Tibial nerve (tissue), 4 donors: Measurements from ENCODE around the gene UCP2. TPM values are rescaled to one million over a fixed set of nuclear protein-coding genes. Genes with fewer than 3 reads are reported as not detected.
A peak's percentile ranks its signal among the peaks of the same experiment; 100 is the strongest.

Source experiments
- DNase-seq, 2 donors: peaks; one replicate each; pipeline ENCODE4 v3.0.0-alpha.2; 2019; ENCODE audit warnings: low spot score in 2 of 2
- H3K27ac ChIP-seq, 4 donors: fragments of 200-600 bp; sonication (generic) in 3 of 4; one replicate each; pipeline ENCODE4 v1.5.1; 2017 to 2019; ENCODE audit warnings: mild to moderate bottlenecking in 1 of 4
- H3K27me3 ChIP-seq, 2 donors: fragments of 200-600 bp; sonication (generic) in 1 of 2; one replicate each; pipeline versions ENCODE4 v1.5.1 to v1.6.0; 2017 to 2019
- H3K36me3 ChIP-seq, 3 donors: fragments of 200-600 bp; sonication (generic); one replicate each; pipeline ENCODE4 v1.5.1; 2018 to 2019
- H3K4me1 ChIP-seq, 4 donors: fragments of 200-600 bp; sonication (generic) in 3 of 4; one replicate each; pipeline ENCODE4 v1.5.1; 2017 to 2019
- H3K4me3 ChIP-seq, 4 donors: fragments of 200-600 bp; sonication (generic) in 3 of 4; one replicate each; pipeline ENCODE4 v1.5.1; 2017 to 2019; ENCODE audit warnings: mild to moderate bottlenecking in 1 of 4, moderate library complexity in 1 of 4
- H3K9me3 ChIP-seq, 4 donors: fragments of 200-600 bp; sonication (generic) in 3 of 4; one replicate each; pipeline ENCODE4 v1.5.1; 2017 to 2019
- CTCF ChIP-seq, 5 experiments: fragments of 200-600 bp in 3 of 5; fragments of 450-650 bp in 2 of 5; sonication (generic) in 3 of 5; IDR thresholded peaks; one replicate each; pipeline ENCODE4 v1.5.1; 2016 to 2019; ENCODE audit warnings: antibody characterized with exemption in 5 of 5, mild to moderate bottlenecking in 3 of 5, moderate library complexity in 2 of 5
- EP300 ChIP-seq, 2 donors: sonication (generic); formaldehyde crosslinking; IDR thresholded peaks; one replicate each; pipeline ENCODE4 v1.6.1; 2017; ENCODE audit warnings: antibody characterized with exemption in 2 of 2, mild to moderate bottlenecking in 1 of 2
- POLR2A ChIP-seq, 2 donors: fragments of 450-650 bp; IDR thresholded peaks; one replicate each; pipeline ENCODE4 v1.6.1; 2017; ENCODE audit warnings: antibody characterized with exemption in 2 of 2, mild to moderate bottlenecking in 2 of 2, moderate library complexity in 2 of 2
- WGBS, 2 donors: methylation state at CpG; one replicate each; pipeline ENCODE4 v1.1.5; 2018; 5-methylcytosine and 5-hydroxymethylcytosine counted together
- total RNA-seq, 4 donors: library from RNA; depleted of rRNA; stranded (reverse); fragments of >200 nt; gene quantifications; one replicate each; pipeline ENCODE4 v1.1.0, GENCODE V29; 2016

The UCP2 gene
- total RNA-seq, 4 donors from 2014 or later: 18.6 to 60.6 (median 53.0) TPM

GRCh38 chr11:73982990-73983740 lies 522 bp upstream of the UCP2 start:
- peak; percentile 72 to 77 for DNase-seq
- H3K27ac ChIP-seq: peak overlapping the region; percentile 55 to 90 (median 87)
- no peaks in the 10 kb centered on the region for H3K9me3 ChIP-seq
- H3K36me3 ChIP-seq: peaks cover 0 to 10% (median 2%) of the 10 kb centered on the region in 3 donors
- peaks cover 0 to 17% (median 9%) of the 10 kb centered on the region in 4 donors for H3K4me1 ChIP-seq
- H3K27me3 ChIP-seq: no peaks in the 10 kb centered on the region
- H3K4me3 ChIP-seq: peak overlapping the region; percentile 42 to 64 (median 56)
- 0 to 1% methylated on average over 51 to 56 of the region's 56 CpGs for WGBS, 2 donors
- TF ChIP-seq POLR2A (IDR thresholded peaks at IDR 0.05): peak; percentile 20 to 63
- peak; percentile 48 to 85 for TF ChIP-seq EP300 (IDR thresholded peaks at IDR 0.05)
- peak in 1 of 5 experiments; percentile 25 for TF ChIP-seq CTCF (IDR thresholded peaks at IDR 0.05)

- no peak for TF ChIP-seq CTCF (IDR thresholded peaks at IDR 0.05)
- no peak for TF ChIP-seq POLR2A (IDR thresholded peaks at IDR 0.05)
- no peak for TF ChIP-seq EP300 (IDR thresholded peaks at IDR 0.05)
- Histone ChIP-seq H3K27me3 (no peaks in the 10 kb centered on the region), H3K9me3 (no peaks in the 10 kb centered on the region), H3K27ac (peak overlapping the region in 3 of 4 donors; percentile 85 to 90 (median 89)), H3K4me3 (peak overlapping the region in 3 of 4 donors; percentile 2 to 64 (median 59)), H3K36me3 (peaks cover 0 to 29% (median 15%) of the 10 kb centered on the region in 3 donors), H3K4me1 (peaks cover 0 to 17% (median 9%) of the 10 kb centered on the region in 4 donors)
- 78 to 80% methylated on average over 13 of the region's 13 CpGs for WGBS, 2 donors
- no peak for DNase-seq
Measured at GRCh38 chr11:73981051-73981805, 1.4 kb downstream of the UCP2 start.

- Histone ChIP-seq H3K27ac (peak overlapping the region in 3 of 4 donors; percentile 57 to 90 (median 89)), H3K36me3 (peaks cover 0 to 38% (median 15%) of the 10 kb centered on the region in 3 donors), H3K4me1 (peaks cover 0 to 17% (median 9%) of the 10 kb centered on the region in 4 donors), H3K9me3 (no peaks in the 10 kb centered on the region), H3K4me3 (peak overlapping the region in 2 of 4 donors; percentile 59 to 64), H3K27me3 (no peaks in the 10 kb centered on the region)
- DNase-seq: no peak
- WGBS, 2 donors: 61 to 66% methylated on average over 6 of the region's 6 CpGs
- TF ChIP-seq POLR2A (IDR thresholded peaks at IDR 0.05): peak in 1 of 2 donors; percentile 16
- TF ChIP-seq CTCF (IDR thresholded peaks at IDR 0.05): no peak
- TF ChIP-seq EP300 (IDR thresholded peaks at IDR 0.05): no peak
Measured at GRCh38 chr11:73980001-73980961, 2.4 kb downstream of the UCP2 start.

- Histone ChIP-seq H3K9me3 (no peaks in the 10 kb centered on the region), H3K27me3 (no peaks in the 10 kb centered on the region), H3K4me1 (peaks cover 0 to 27% (median 14%) of the 10 kb centered on the region in 4 donors), H3K27ac (peak overlapping the region in 1 of 4 donors; percentile 90), H3K36me3 (peaks cover 0 to 48% (median 15%) of the 10 kb centered on the region in 3 donors), H3K4me3 (no peak overlapping the region)
- DNase-seq: no peak
- WGBS, 2 donors: 84 to 100% methylated on average over 1 to 3 of the region's 3 CpGs
- no peak for TF ChIP-seq POLR2A (IDR thresholded peaks at IDR 0.05)
- TF ChIP-seq EP300 (IDR thresholded peaks at IDR 0.05): no peak
- TF ChIP-seq CTCF (IDR thresholded peaks at IDR 0.05): no peak
Measured at GRCh38 chr11:73978576-73979086, 4.0 kb downstream of the UCP2 start.
